Calu3 (cell line): ENCODE measurements around the gene LYL1. TPM values are rescaled to one million over a fixed set of nuclear protein-coding genes. Genes with fewer than 3 reads are reported as not detected.

ENCODE experiments used
- BruUV-seq: library from RNA; stranded (reverse); fragments of 400-500 nt; replicated peaks from 2 replicates; lab custom pipeline; 2021; lab: Mats Ljungman, UMichigan
- CTCF ChIA-PET: fragments of 300-600 bp; sonication (Branson Sonifier 250); formaldehyde crosslinking; loops from one replicate; lab custom pipeline; 2022; ENCODE audit warnings: antibody characterized with exemption; lab: Charles Lee
- DNase-seq: peaks from one replicate; pipeline ENCODE4 v3.0.0; 2022
- H3K27ac Mint-ChIP-seq: one replicate; pipeline ENCODE4 v1.8.0; 2022; ENCODE audit warnings: mixed read lengths; ENCODE audit not compliant: unreplicated experiment
- H3K27me3 Mint-ChIP-seq: one replicate; pipeline ENCODE4 v1.8.0; 2022; ENCODE audit warnings: mixed read lengths; ENCODE audit not compliant: unreplicated experiment
- H3K36me3 Mint-ChIP-seq: one replicate; pipeline ENCODE4 v1.8.0; 2022; ENCODE audit warnings: mild to moderate bottlenecking, moderate library complexity, mixed read lengths; ENCODE audit not compliant: insufficient read depth, unreplicated experiment
- H3K4me1 Mint-ChIP-seq: one replicate; pipeline ENCODE4 v1.8.0; 2022; ENCODE audit warnings: mild to moderate bottlenecking, low read depth, mixed read lengths; ENCODE audit not compliant: unreplicated experiment
- H3K4me3 Mint-ChIP-seq: one replicate; pipeline ENCODE4 v1.8.0; 2022; ENCODE audit warnings: mild to moderate bottlenecking, low read depth, moderate library complexity, mixed read lengths; ENCODE audit not compliant: unreplicated experiment
- H3K9me3 Mint-ChIP-seq: one replicate; pipeline ENCODE4 v1.8.0; 2022; ENCODE audit warnings: low read depth, mixed read lengths; ENCODE audit not compliant: unreplicated experiment
- intact Hi-C: fragments of 100-400 bp; cut with micrococcal nuclease; formaldehyde crosslinking; loops from one replicate; pipeline ENCODE4 v1.10.0; 2022; ENCODE audit not compliant: unreplicated experiment
- total RNA-seq: library from RNA; stranded (reverse); gene quantifications from 2 replicates; pipeline ENCODE4 v1.2.3, GENCODE V29; 2022
- TF ChIP-seq, protein P1 (sequence below): fragments of 200-600 bp; IDR thresholded peaks from one replicate; pipeline ENCODE4 v1.8.0; 2022; ENCODE audit warnings: antibody characterized with exemption; ENCODE audit not compliant: unreplicated experiment

Gene LYL1
- total RNA-seq, 1 experiment from 2014 or later, result not detected

DNA sequence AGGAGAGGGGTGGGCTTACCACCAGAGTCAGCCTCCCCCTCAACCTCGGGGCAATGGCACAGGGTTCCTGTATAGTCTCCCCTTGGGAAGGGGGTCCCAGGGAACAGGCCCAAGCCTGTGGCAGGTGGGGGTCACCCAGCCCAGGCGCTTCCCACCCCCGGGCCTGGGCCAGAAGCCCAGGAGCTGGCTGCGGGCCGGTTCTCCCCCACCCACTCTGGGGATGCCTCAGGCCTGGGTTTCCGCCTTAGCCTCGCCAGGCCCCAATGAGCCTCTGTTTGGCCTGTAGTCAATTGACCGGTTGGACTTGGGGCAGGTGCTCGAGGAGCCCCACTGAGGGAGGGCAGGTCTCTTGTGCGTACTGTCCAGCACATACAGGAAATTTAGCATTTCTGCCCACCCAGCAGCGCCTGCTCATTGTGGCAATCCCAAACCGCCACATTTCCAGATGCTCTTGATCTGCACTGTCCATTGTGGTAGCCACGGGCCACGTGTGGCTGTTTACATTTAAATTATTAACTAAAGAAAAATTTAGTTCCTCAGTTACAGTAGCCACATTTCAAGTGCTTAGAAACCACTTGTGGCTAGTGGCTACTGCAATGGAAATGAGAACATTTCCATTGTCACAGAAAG lies 9.9 kb downstream of the LYL1 start:
- Mint-ChIP-seq H3K27me3 (no peaks in the 10 kb centered on the region), H3K4me3 (no peak overlapping the region), H3K27ac (no peak overlapping the region), H3K4me1 (no peaks in the 10 kb centered on the region), H3K9me3 (no peaks in the 10 kb centered on the region), H3K36me3 (peaks cover 15% of the 10 kb centered on the region)
- CTCF ChIA-PET, result interaction anchor here (0.6 to 3.9 kb wide), 6 partner anchors 10 to 127 kb away, joined by 4 to 35 read pairs (median 12); no protein-coding TSS in a partner anchor
- no peak for DNase-seq
- intact Hi-C loops, result loop anchor here (5.0 kb wide), 1 partner anchor 115 kb away; no protein-coding TSS in a partner anchor
- TF ChIP-seq, protein P1, sequence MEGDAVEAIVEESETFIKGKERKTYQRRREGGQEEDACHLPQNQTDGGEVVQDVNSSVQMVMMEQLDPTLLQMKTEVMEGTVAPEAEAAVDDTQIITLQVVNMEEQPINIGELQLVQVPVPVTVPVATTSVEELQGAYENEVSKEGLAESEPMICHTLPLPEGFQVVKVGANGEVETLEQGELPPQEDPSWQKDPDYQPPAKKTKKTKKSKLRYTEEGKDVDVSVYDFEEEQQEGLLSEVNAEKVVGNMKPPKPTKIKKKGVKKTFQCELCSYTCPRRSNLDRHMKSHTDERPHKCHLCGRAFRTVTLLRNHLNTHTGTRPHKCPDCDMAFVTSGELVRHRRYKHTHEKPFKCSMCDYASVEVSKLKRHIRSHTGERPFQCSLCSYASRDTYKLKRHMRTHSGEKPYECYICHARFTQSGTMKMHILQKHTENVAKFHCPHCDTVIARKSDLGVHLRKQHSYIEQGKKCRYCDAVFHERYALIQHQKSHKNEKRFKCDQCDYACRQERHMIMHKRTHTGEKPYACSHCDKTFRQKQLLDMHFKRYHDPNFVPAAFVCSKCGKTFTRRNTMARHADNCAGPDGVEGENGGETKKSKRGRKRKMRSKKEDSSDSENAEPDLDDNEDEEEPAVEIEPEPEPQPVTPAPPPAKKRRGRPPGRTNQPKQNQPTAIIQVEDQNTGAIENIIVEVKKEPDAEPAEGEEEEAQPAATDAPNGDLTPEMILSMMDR, result no peak
- BruUV-seq, result no TSS peak

DNA sequence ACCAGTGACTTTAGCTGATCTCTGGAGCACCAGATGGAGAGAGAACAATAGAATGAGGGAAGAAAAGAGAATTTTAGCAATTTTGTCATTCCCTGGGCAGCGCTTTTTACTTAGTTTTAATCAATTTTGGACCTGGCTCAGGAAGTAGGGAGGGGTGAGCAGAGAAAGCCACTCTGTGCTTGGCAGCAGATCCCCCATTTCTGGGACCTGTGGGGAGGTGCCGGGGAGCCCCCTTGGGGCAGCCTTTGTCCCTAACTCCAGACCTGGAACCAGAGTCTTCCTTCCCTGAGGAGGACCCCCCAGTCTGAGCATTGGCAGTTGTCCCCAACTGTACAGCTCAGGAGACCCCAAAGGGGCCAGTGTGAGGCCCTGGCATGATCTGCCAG lies 10.5 kb downstream of the LYL1 start:
- H3K36me3 Mint-ChIP-seq, result peaks cover 14% of the 10 kb centered on the region
- no peaks in the 10 kb centered on the region for H3K9me3 Mint-ChIP-seq
- no peaks in the 10 kb centered on the region for H3K27me3 Mint-ChIP-seq
- CTCF ChIA-PET, result interaction anchor here (0.6 kb wide), 1 partner anchor 115 kb away, joined by 4 read pairs; no protein-coding TSS in a partner anchor
- intact Hi-C loops, result loop anchor here (5.0 kb wide), 1 partner anchor 115 kb away; no protein-coding TSS in a partner anchor
- H3K4me3 Mint-ChIP-seq, result no peak overlapping the region
- H3K4me1 Mint-ChIP-seq, result no peaks in the 10 kb centered on the region
- TF ChIP-seq, protein P1, result no peak
- no TSS peak for BruUV-seq
- no peak overlapping the region for H3K27ac Mint-ChIP-seq
- no peak for DNase-seq

DNA sequence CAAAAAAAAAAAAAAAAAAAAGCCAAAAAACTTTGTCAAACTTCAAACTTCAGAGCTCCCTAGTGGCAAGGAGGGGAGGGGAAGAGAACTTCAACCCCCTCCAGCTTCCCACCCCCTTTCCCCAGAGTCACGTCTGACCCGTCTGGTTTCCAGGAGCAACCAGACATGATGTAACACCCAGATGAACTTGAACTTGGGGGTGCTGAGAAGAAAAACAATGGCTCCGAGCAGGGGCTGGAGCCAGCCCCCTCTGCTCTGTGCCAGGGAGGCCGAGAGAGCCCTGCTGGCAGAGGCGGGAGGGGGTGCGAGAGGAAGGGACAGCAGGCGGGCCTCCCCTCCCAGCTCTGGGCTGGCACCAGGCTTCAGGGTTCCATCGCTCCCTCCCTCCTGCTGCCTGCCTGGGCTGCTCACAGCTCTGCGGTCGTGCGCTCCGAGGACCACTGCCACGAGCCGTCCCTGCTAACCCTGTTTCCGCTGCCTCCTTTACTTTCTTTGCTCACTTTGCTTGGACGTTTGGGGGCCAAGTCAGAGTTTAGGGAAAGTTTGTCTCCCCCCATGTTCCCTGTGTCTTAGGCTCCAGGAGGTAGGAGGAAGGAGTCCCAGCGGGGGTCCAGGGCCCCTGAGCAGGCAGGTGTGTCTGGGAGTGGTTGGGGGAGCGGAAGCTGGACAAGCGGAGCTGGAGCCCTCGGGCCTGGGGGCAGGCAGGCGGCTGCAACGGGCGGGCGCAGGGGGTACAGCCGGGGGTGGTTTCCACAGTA lies 11.1 kb downstream of the LYL1 start:
- H3K27ac Mint-ChIP-seq, result no peak overlapping the region
- no peaks in the 10 kb centered on the region for H3K4me1 Mint-ChIP-seq
- intact Hi-C loops, result loop anchor here (5.0 kb wide), 1 partner anchor 114 kb away; no protein-coding TSS in a partner anchor
- DNase-seq, result no peak
- CTCF ChIA-PET, result interaction anchor here (0.6 kb wide), 1 partner anchor 114 kb away, joined by 4 read pairs; no protein-coding TSS in a partner anchor
- H3K27me3 Mint-ChIP-seq, result no peaks in the 10 kb centered on the region
- H3K9me3 Mint-ChIP-seq, result no peaks in the 10 kb centered on the region
- peaks cover 14% of the 10 kb centered on the region for H3K36me3 Mint-ChIP-seq
- BruUV-seq, result no TSS peak
- no peak overlapping the region for H3K4me3 Mint-ChIP-seq
- TF ChIP-seq, protein P1, result no peak

DNA sequence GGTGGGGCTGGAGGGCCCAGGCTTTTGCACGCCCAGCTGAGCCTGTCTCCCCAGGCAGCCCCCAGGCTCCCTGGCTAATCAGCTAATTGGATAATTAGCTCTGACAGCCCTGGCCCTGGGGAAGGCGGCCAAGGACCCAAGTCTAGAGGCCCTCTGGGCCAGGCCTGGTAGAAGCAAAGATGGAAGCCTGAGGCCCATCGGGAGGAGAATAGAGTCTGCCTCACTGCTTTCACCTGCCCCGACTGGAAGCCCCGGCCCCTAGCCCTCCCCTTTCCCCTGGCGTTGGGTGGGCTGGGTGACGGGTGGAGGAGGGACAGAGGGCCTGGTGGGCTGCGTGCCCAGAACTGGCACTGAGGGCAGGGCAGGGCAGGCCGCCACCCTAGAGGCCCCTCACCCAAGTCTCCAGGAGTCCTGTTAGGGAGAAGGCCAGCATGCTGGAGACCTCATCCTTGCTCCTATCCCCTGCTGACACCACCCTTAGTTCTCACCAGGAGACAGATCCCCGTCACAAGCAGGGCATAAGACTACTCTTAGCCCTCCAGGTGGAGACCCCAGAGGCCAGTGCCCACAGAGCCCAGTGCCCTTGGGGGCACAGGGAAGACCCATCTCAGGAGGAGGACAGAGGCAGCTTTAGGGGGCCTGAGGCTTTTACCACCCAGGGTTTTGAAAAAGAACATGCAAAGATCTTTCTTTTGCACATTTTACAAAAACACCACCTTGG lies 12.0 kb downstream of the LYL1 start:
- H3K27ac Mint-ChIP-seq, result no peak overlapping the region
- peaks cover 8% of the 10 kb centered on the region for H3K36me3 Mint-ChIP-seq
- no peaks in the 10 kb centered on the region for H3K9me3 Mint-ChIP-seq
- no peak overlapping the region for H3K4me3 Mint-ChIP-seq
- TF ChIP-seq, protein P1, result no peak
- BruUV-seq, result no TSS peak
- CTCF ChIA-PET, result no interaction called here
- H3K27me3 Mint-ChIP-seq, result no peaks in the 10 kb centered on the region
- intact Hi-C loops, result loop anchor here (5.0 kb wide), 1 partner anchor 113 kb away; no protein-coding TSS in a partner anchor
- DNase-seq, result no peak
- peaks cover 5% of the 10 kb centered on the region for H3K4me1 Mint-ChIP-seq
